Measurements from ENCODE around the gene DDX50.
"Not testable (repeated sequence)": the region's sequence is repeated elsewhere in the genome, so short reads cannot be mapped to it uniquely, and the experiment has no call there.

The DDX50 gene

GRCh38 chr10:68900427-68901104 is 549 bp upstream of the DDX50 start:
- H3K4me3 ChIP-seq (ENCODE audit: low read depth, low read length) = peak overlapping the region; percentile 94

GRCh38 chr10:68902382-68902781 is 1.3 kb downstream of the DDX50 start:
- H3K4me3 ChIP-seq (ENCODE audit: low read depth, low read length) = peak overlapping the region; percentile 94
- no peak for DNase-seq (ENCODE audit: low read depth)

More at GRCh38 chr10:68900427-68901104, 549 bp upstream of the DDX50 start:
- peak; percentile 53 for DNase-seq (ENCODE audit: low read depth)

DNA sequence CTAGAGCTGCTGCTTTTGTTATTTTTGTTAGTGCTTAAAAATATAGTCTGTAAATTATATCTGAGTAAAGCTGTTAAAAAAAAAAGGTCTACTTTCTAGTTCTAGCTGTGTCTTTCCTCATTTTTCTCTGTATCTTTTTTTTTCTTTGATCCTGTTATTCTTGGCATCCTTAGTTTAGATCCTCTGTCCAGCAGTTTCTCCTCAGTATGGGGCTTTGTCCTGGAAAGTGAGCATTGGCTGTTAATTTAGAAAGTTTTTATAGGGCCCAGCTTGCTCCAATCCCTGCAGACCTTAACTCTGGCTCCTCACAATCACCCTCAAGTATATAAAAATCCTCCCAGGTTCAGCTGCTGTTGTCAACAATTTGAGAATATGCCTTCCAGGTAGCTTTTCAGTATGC is 23.5 kb downstream of the DDX50 start:
- no peak overlapping the region for H3K4me3 ChIP-seq (ENCODE audit: low read depth, low read length)

GRCh38 chr10:68925489-68925888 is 24.4 kb downstream of the DDX50 start:
- no peak for DNase-seq (ENCODE audit: low read depth)
- H3K4me3 ChIP-seq (ENCODE audit: low read depth, low read length) = no peak overlapping the region

More for the DNA sequence above, 23.5 kb downstream of the DDX50 start:
- DNase-seq (ENCODE audit: low read depth) = no peak

DNA sequence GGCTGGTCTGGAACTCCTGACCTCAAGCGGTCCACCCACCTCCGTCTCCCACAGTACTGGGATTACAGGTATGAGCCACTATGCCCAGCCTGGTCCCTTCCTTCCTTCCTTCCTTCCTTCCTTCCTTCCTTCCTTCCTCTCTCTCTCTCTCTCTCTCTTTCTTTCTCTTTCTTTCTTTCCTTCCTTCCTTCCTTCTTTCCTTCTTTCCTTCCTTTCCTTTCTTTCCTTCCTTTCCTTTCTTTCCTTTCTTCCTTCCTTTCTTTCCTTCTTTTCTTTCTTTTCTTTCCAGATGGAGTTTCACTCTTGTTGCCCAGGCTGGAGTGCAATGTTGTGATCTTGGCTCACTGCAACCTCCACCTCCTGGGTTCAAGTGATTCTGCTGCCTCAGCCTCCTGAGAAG is 28.0 kb downstream of the DDX50 start:
- H3K4me3 ChIP-seq (ENCODE audit: low read depth, low read length); DNase-seq (ENCODE audit: low read depth): not testable (repeated sequence)

DNA sequence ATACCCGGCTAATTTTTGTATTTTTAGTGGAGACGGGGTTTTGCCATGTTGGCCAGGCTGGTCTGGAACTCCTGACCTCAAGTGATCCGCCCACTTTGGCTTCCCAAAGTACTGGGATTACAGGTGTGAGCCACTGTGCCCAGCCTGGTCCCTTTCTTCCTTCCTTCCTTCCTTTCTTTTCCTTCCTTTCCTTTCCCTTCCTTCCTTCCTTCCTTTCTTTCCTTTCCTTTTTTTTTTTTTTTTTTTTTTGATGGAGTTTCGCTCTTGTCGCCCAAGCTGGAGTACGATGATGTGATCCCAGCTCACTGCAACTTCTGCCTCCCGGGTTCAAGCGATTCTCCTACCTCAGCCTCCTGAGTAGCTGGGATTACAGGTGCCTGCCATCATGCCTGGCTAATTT is 28.8 kb downstream of the DDX50 start:
- DNase-seq (ENCODE audit: low read depth); H3K4me3 ChIP-seq (ENCODE audit: low read depth, low read length): not testable (repeated sequence)

DNA sequence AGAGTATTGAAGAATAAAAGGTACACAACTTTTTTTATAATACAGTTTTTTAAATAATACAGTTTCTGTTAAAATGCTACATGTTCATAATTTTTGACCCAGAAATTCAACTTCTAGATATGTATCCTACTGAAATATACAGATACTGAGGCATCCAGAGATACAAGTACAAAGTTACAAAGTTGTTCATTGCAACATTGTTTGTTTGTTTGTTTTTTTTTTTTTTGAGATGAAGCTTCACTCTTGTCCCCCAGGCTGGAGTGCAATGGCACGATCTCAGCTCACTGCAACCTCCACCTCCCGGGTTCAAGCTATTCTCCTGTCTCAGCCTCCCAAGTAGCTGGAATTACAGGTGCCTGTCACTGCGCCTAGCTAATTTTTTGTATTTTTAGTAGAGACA is 31.7 kb downstream of the DDX50 start:
- DNase-seq (ENCODE audit: low read depth); H3K4me3 ChIP-seq (ENCODE audit: low read depth, low read length): not testable (repeated sequence)

DNA sequence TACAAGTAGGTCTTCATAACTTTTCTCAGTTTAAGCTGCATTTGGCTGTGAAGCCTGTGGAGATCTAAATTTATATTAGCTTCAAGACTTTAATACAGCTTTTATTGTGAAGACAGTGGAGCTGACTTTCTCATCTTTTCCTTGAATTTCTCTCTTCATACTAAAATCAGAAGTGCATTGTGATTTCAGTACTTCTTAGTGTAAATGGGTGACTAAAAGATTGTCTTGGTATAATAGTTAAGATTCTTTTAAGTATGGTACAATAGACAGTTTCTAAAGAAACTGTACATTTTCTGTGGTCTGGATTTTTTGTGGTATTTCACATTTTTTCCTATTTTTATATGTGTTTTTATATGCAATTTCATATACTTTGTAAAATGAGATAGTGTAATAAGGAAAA is 33.9 kb downstream of the DDX50 start:
- no peak overlapping the region for H3K4me3 ChIP-seq (ENCODE audit: low read depth, low read length)
- no peak for DNase-seq (ENCODE audit: low read depth)

GRCh38 chr10:68938117-68938516 is 37.0 kb downstream of the DDX50 start:
- DNase-seq (ENCODE audit: low read depth) = no peak
- H3K4me3 ChIP-seq (ENCODE audit: low read depth, low read length) = no peak overlapping the region

DNA sequence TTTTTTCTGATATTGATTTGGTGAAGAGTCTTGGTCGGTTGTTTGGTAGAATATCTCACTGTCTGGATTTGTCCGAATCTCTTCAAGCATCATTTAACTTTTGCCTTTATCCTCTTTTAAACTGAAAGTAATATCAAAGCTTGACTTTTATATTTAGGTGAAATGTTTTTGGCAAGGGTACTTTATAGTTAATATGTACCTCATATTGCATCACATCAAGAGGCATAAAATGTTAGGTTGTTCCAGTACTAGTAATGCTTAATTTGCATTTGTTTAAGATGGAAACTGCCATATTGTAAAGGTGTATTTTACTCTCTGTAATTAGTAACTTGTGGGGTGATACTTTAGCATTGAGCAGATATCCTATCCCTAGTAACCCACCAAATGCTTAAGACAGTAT is 37.8 kb downstream of the DDX50 start:
- H3K4me3 ChIP-seq (ENCODE audit: low read depth, low read length) = no peak overlapping the region
- no peak for DNase-seq (ENCODE audit: low read depth)

DNA sequence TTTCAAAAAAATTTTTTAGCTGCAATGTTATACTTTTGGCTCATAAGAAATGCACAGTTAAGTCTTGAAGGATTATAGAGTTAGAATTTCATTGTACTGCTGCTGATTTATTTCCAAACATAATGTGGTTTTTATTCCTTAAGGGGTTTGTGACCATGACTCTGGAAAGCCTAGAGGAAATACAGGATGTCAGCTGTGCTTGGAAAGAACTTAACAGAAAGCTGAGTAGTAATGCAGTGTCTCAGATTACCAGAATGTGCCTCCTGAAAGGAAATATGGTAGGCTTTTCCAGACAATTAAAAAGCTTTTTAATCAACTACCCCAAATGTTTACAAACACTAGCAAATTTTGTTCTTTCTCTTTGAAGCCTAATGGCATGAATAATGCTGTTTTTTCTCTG is 39.8 kb downstream of the DDX50 start:
- not testable (repeated sequence) for DNase-seq (ENCODE audit: low read depth); H3K4me3 ChIP-seq (ENCODE audit: low read depth, low read length)

- no peak for DNase-seq (ENCODE audit: low read depth)
- no peak overlapping the region for H3K4me3 ChIP-seq (ENCODE audit: low read depth, low read length)
Observed at GRCh38 chr10:68950598-68950997, 49.5 kb downstream of the DDX50 start.

DNA sequence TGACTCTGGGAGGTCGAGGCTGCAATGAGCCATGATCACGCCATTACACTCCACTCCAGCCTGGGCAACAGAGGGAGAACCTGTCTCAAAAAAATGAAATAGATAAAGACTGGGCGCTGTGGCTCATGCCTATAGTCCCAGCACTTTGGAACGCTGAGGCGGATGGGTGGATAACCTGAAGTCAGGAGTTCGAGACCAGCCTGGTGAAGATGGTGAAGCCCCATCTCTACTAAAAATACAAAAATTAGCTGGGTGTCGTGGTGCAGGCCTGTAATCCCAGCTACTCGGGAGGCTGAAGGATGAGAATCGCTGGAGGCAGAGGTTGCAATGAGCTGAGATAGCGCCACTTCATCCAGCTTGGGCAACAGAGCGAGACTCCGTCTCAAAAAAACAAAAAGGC is 53.8 kb downstream of the DDX50 start:
- H3K4me3 ChIP-seq (ENCODE audit: low read depth, low read length) = peak overlapping the region; percentile 99
- DNase-seq (ENCODE audit: low read depth) = no peak

DNA sequence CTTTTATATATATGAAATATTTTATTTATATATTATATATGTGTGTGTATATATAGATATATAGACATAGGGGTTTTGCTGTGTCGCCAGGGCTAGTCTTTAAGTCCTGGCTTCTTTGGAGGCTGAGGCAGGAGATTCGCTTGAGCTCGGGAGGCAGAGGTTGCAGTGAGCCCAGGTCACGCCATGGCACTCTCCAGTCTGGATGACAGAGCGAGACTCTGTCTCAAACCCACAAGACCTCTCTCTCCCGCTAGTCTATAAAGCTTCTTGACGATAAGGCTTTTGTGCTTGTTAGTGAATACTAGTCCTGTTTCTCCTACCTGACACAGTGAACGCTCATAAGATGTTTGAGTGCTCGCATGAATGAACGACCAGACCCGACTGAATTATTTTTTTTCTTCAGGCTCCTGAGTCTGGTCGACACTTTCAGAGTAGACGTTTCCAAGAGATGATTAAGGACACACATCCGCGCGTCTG is 54.3 kb downstream of the DDX50 start:
- DNase-seq (ENCODE audit: low read depth) = no peak
- H3K4me3 ChIP-seq (ENCODE audit: low read depth, low read length) = peak overlapping the region; percentile 99

GRCh38 chr10:68955832-68956532 is 54.9 kb downstream of the DDX50 start, which contains the start of gene DDX21:
TSS of gene DDX21 (plus strand) at chr10:68956170. CDS start at chr10:68956226, 56 bp downstream.
- peak; percentile 76 for DNase-seq (ENCODE audit: low read depth)
- H3K4me3 ChIP-seq (ENCODE audit: low read depth, low read length) = peak within 1 kb of the TSS; percentile 99

GRCh38 chr10:68957284-68957615 is 56.1 kb downstream of the DDX50 start:
- DNase-seq (ENCODE audit: low read depth) = no peak
- H3K4me3 ChIP-seq (ENCODE audit: low read depth, low read length) = peak overlapping the region; percentile 99

DNA sequence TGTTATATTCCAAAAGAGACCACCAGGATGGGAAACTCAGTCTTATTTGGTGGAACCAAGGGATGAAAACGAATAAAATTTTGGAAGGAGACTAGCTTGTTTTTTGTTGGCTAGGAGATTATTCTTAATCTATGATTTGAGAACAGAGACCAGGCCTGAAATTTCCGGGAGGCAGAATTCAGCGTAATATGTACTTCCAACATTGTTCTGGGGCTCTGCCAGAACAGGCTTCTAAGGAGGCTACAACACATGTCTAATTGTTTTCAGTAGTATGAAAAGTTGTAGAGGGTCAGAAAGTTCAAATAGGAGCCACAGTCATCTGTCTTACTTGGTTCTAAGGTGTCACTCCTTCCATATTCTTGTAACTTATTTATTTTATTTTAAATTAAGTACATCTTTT is 56.5 kb downstream of the DDX50 start:
- DNase-seq (ENCODE audit: low read depth) = no peak
- H3K4me3 ChIP-seq (ENCODE audit: low read depth, low read length) = peak overlapping the region; percentile 99

GRCh38 chr10:68959695-68960527 is 58.8 kb downstream of the DDX50 start:
- no peak overlapping the region for H3K4me3 ChIP-seq (ENCODE audit: low read depth, low read length)
- DNase-seq (ENCODE audit: low read depth) = no peak

DNA sequence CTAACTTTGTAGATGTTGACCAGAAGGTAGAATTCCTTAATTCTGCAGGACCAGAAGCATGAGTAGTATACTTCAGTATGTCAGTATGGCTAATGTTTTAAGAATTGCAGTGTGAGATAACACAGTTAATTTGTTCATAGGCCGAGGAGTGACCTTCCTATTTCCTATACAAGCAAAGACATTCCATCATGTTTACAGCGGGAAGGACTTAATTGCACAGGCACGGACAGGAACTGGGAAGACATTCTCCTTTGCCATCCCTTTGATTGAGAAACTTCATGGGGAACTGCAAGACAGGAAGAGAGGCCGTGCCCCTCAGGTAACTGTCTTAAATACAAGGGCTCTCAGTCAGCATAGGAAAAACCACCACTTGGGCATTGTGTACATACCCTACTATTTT is 62.0 kb downstream of the DDX50 start:
- H3K4me3 ChIP-seq (ENCODE audit: low read depth, low read length) = no peak overlapping the region
- no peak for DNase-seq (ENCODE audit: low read depth)

- H3K4me3 ChIP-seq (ENCODE audit: low read depth, low read length) = no peak overlapping the region
- no peak for DNase-seq (ENCODE audit: low read depth)
Observed at GRCh38 chr10:68973975-68974374, 72.9 kb downstream of the DDX50 start.
